ENCODE data around the gene PLCL2. TPM values are rescaled to one million over a fixed set of nuclear protein-coding genes. Genes with fewer than 3 reads are reported as not detected.

PLCL2 gene
- total RNA-seq, 1 experiment from 2014 or later: 3.0 TPM

DNA sequence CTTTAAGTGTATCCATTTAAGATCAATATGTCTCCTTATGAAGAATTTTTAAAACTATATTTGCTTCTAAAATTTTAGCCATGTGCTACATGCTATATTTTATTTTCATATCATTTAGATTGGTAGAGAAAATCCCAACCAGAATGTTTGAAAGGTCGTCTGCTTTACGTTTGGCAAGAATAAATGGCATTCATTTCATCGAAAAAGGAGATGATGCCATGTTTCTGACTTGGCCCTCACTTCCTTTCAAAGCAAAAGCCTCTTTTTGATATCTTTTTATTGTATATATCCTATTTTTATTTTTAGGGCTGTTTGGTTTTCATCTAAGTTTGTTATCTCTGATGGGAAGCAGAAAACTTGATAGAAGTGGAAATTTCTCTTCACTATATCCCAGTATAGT, 176.2 kb downstream of the PLCL2 start:
- ChIA-PET CTCF (no interaction called here), POLR2A (no interaction called here)
- intact Hi-C loops (cut with micrococcal nuclease; ENCODE audit: unreplicated experiment): no loop called here
- H3K27me3 ChIP-seq (ENCODE audit: control insufficient read depth, insufficient read depth, low read length): no peaks in the 10 kb centered on the region
- TF ChIP-seq TCF7L2 (IDR thresholded peaks at IDR 0.05; ENCODE audit: low read depth, low read length) (no peak), CTCF (IDR thresholded peaks at IDR 0.05) (no peak), SIN3A (IDR thresholded peaks at IDR 0.05; ENCODE audit: borderline replicate concordance, insufficient read depth, low read depth, low read length) (no peak), POLR2AphosphoS5 (IDR thresholded peaks at IDR 0.05; ENCODE audit: low read depth, low read length) (no peak)
- TF ChIP-seq, protein P1, sequence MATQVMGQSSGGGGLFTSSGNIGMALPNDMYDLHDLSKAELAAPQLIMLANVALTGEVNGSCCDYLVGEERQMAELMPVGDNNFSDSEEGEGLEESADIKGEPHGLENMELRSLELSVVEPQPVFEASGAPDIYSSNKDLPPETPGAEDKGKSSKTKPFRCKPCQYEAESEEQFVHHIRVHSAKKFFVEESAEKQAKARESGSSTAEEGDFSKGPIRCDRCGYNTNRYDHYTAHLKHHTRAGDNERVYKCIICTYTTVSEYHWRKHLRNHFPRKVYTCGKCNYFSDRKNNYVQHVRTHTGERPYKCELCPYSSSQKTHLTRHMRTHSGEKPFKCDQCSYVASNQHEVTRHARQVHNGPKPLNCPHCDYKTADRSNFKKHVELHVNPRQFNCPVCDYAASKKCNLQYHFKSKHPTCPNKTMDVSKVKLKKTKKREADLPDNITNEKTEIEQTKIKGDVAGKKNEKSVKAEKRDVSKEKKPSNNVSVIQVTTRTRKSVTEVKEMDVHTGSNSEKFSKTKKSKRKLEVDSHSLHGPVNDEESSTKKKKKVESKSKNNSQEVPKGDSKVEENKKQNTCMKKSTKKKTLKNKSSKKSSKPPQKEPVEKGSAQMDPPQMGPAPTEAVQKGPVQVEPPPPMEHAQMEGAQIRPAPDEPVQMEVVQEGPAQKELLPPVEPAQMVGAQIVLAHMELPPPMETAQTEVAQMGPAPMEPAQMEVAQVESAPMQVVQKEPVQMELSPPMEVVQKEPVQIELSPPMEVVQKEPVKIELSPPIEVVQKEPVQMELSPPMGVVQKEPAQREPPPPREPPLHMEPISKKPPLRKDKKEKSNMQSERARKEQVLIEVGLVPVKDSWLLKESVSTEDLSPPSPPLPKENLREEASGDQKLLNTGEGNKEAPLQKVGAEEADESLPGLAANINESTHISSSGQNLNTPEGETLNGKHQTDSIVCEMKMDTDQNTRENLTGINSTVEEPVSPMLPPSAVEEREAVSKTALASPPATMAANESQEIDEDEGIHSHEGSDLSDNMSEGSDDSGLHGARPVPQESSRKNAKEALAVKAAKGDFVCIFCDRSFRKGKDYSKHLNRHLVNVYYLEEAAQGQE (IDR thresholded peaks at IDR 0.05; ENCODE audit: insufficient read depth in 1 of 2, low read depth in 2 of 2, low read length in 1 of 2): no peak
- no peak for ATAC-seq
- no peak for DNase-seq (ENCODE audit: low read depth, low spot score)
- in situ Hi-C loops (cut with HindIII; ENCODE audit: low pct_unique_long_range_greater_than_20kb, low sequenced_read_pairs): no loop called here
- H3K36me3 ChIP-seq (ENCODE audit: control insufficient read depth, insufficient read depth, low read length): no peaks in the 10 kb centered on the region
- no peak overlapping the region for H3K27ac ChIP-seq (ENCODE audit: low read length)
- no peak overlapping the region for H3K4me3 ChIP-seq (ENCODE audit: low read depth in 2 of 2, low read length in 2 of 2)
- no peaks in the 10 kb centered on the region for H3K9me3 ChIP-seq (ENCODE audit: control insufficient read depth, insufficient read depth, low read depth, low read length)
- no TSS peak for BruUV-seq (replicated peaks)
- H3K4me1 ChIP-seq (ENCODE audit: control insufficient read depth, insufficient read depth, low read length): no peaks in the 10 kb centered on the region

DNA sequence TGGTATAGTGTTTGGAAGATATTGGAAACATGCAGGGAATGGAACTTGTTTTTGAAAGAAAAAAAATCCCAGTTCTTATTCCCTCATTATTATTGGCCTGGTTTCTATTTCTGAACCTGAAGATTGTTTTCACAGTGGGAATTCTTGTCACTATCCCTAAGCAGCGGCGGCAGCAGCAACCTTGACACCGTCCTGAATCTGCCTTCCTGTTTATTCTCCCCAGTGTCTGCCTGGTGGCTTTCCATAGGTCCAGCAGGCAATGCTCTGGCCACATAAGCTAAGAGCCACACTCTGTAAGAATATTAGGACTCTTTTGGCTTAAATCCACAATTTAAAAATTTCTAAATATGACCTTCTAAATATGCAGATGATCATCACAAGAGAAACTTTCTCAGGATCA, 178.0 kb downstream of the PLCL2 start:
- no TSS peak for BruUV-seq (replicated peaks)
- ChIA-PET CTCF (no interaction called here), POLR2A (no interaction called here)
- H3K27ac ChIP-seq (ENCODE audit: low read length): no peak overlapping the region
- no peak overlapping the region for H3K4me3 ChIP-seq (ENCODE audit: low read depth in 2 of 2, low read length in 2 of 2)
- ATAC-seq (no peak), DNase-seq (ENCODE audit: low read depth, low spot score) (no peak)
- intact Hi-C loops (cut with micrococcal nuclease; ENCODE audit: unreplicated experiment): no loop called here
- in situ Hi-C loops (cut with HindIII; ENCODE audit: low pct_unique_long_range_greater_than_20kb, low sequenced_read_pairs): no loop called here
- no peaks in the 10 kb centered on the region for H3K27me3 ChIP-seq (ENCODE audit: control insufficient read depth, insufficient read depth, low read length)
- H3K36me3 ChIP-seq (ENCODE audit: control insufficient read depth, insufficient read depth, low read length): no peaks in the 10 kb centered on the region
- no peaks in the 10 kb centered on the region for H3K4me1 ChIP-seq (ENCODE audit: control insufficient read depth, insufficient read depth, low read length)
- TF ChIP-seq, protein P1 (IDR thresholded peaks at IDR 0.05; ENCODE audit: insufficient read depth in 1 of 2, low read depth in 2 of 2, low read length in 1 of 2): no peak
- TF ChIP-seq CTCF (IDR thresholded peaks at IDR 0.05) (no peak), SIN3A (IDR thresholded peaks at IDR 0.05; ENCODE audit: borderline replicate concordance, insufficient read depth, low read depth, low read length) (no peak), TCF7L2 (IDR thresholded peaks at IDR 0.05; ENCODE audit: low read depth, low read length) (no peak), POLR2AphosphoS5 (IDR thresholded peaks at IDR 0.05; ENCODE audit: low read depth, low read length) (no peak)
- H3K9me3 ChIP-seq (ENCODE audit: control insufficient read depth, insufficient read depth, low read depth, low read length): no peaks in the 10 kb centered on the region

Data from Panc1 (cell line).